Vagina (tissue), 2 donors: ENCODE measurements around the gene ELF4. TPM values are rescaled to one million over a fixed set of nuclear protein-coding genes. Genes with fewer than 3 reads are reported as not detected.

ENCODE experiments used
- DNase-seq, 2 donors: peaks; one replicate each; pipeline ENCODE4 v3.0.0-alpha.2; 2017; ENCODE audit errors: extremely low spot score in 2 of 2
- H3K27ac ChIP-seq: fragments of 200-600 bp; sonication (generic); one replicate; pipeline ENCODE4 v1.5.1; 2019
- H3K27me3 ChIP-seq: fragments of 200-600 bp; sonication (generic); one replicate; pipeline ENCODE4 v1.5.1; 2019
- H3K36me3 ChIP-seq, 2 donors: fragments of 200-600 bp; sonication (generic); one replicate each; pipeline ENCODE4 v1.5.1; 2017 to 2019
- H3K4me1 ChIP-seq: fragments of 200-600 bp; sonication (generic); one replicate; pipeline ENCODE4 v1.5.1; 2019
- H3K4me3 ChIP-seq, 2 donors: fragments of 200-600 bp; sonication (generic); 1 replicate in 1 of 2; 2 replicates in 1 of 2; pipeline ENCODE4 v1.5.1; 2016 to 2019
- H3K9me3 ChIP-seq: fragments of 200-600 bp; sonication (generic); one replicate; pipeline ENCODE4 v1.5.1; 2019
- CTCF ChIP-seq, 3 experiments: fragments of 450-650 bp in 2 of 3; fragments of 200-600 bp in 1 of 3; sonication (generic) in 1 of 3; IDR thresholded peaks; one replicate each; pipeline ENCODE4 v1.5.1; 2017 to 2019; ENCODE audit warnings: antibody characterized with exemption in 3 of 3, mild to moderate bottlenecking in 2 of 3, moderate library complexity in 2 of 3
- POLR2A ChIP-seq, 2 donors: fragments of 450-650 bp; IDR thresholded peaks; one replicate each; pipeline ENCODE4 v1.6.1; 2017; ENCODE audit warnings: antibody characterized with exemption in 2 of 2, mild to moderate bottlenecking in 2 of 2, moderate library complexity in 2 of 2
- POLR2AphosphoS5 ChIP-seq, 2 donors: sonication (generic); formaldehyde crosslinking; IDR thresholded peaks; one replicate each; pipeline ENCODE4 v1.9.0; 2017; ENCODE audit warnings: antibody characterized with exemption in 2 of 2, mild to moderate bottlenecking in 2 of 2, low read depth in 1 of 2; ENCODE audit not compliant: insufficient read depth in 1 of 2
- intact Hi-C: fragments of 100-400 bp; cut with DNase I; formaldehyde crosslinking; loops from one replicate; pipeline ENCODE4 v1.15.1; 2023
- total RNA-seq: library from RNA; depleted of rRNA; stranded (reverse); fragments of >200 nt; gene quantifications from one replicate; pipeline ENCODE4 v1.2.3, GENCODE V29; 2016

ELF4 gene
- total RNA-seq, 1 donor from 2014 or later = 14.7 TPM

- Histone ChIP-seq H3K4me3 (no peak overlapping the region), H3K36me3 (no peaks in the 10 kb centered on the region), H3K27ac (peak overlapping the region; percentile 76), H3K27me3 (no peaks in the 10 kb centered on the region), H3K9me3 (no peaks in the 10 kb centered on the region), H3K4me1 (peaks cover 47% of the 10 kb centered on the region)
- intact Hi-C loops = loop anchor here (5.0 kb wide), 1 partner anchor 109 kb away; no protein-coding TSS in a partner anchor
- TF ChIP-seq POLR2AphosphoS5 (IDR thresholded peaks at IDR 0.05; ENCODE audit: insufficient read depth in 1 of 2, low read depth in 1 of 2) = no peak
- no peak for TF ChIP-seq POLR2A (IDR thresholded peaks at IDR 0.05)
- no peak for TF ChIP-seq CTCF (IDR thresholded peaks at IDR 0.05)
- no peak for DNase-seq
Measured at GRCh38 chrX:130083107-130083490, 27.2 kb downstream of the ELF4 start.

GRCh38 chrX:130082244-130083106, 27.8 kb downstream of the ELF4 start:
- no peak for DNase-seq
- intact Hi-C loops = loop anchor here (5.0 kb wide), 1 partner anchor 110 kb away; no protein-coding TSS in a partner anchor
- Histone ChIP-seq H3K9me3 (no peaks in the 10 kb centered on the region), H3K27ac (peak overlapping the region; percentile 76), H3K36me3 (no peaks in the 10 kb centered on the region), H3K4me1 (peaks cover 46% of the 10 kb centered on the region), H3K4me3 (peak overlapping the region in 1 of 2 donors; percentile 16), H3K27me3 (no peaks in the 10 kb centered on the region)
- TF ChIP-seq CTCF (IDR thresholded peaks at IDR 0.05) (peak in 1 of 3 experiments; percentile 9), POLR2A (IDR thresholded peaks at IDR 0.05) (no peak)

- TF ChIP-seq POLR2AphosphoS5 (IDR thresholded peaks at IDR 0.05; ENCODE audit: insufficient read depth in 1 of 2, low read depth in 1 of 2) = no peak
- no peak for TF ChIP-seq CTCF (IDR thresholded peaks at IDR 0.05)
- no peak for TF ChIP-seq POLR2A (IDR thresholded peaks at IDR 0.05)
- peak overlapping the region; percentile 76 for H3K27ac ChIP-seq
- intact Hi-C loops = loop anchor here (5.0 kb wide), 1 partner anchor 111 kb away; no protein-coding TSS in a partner anchor
- DNase-seq = no peak
- no peaks in the 10 kb centered on the region for H3K27me3 ChIP-seq
- H3K4me3 ChIP-seq = no peak overlapping the region
- no peaks in the 10 kb centered on the region for H3K36me3 ChIP-seq
- no peaks in the 10 kb centered on the region for H3K9me3 ChIP-seq
- H3K4me1 ChIP-seq = peaks cover 40% of the 10 kb centered on the region
Measured at GRCh38 chrX:130081421-130082045, 28.8 kb downstream of the ELF4 start.

GRCh38 chrX:130080791-130081367, 29.4 kb downstream of the ELF4 start:
- intact Hi-C loops = loop anchor here (5.0 kb wide), 1 partner anchor 111 kb away; no protein-coding TSS in a partner anchor

More at GRCh38 chrX:130080791-130081367, 29.4 kb downstream of the ELF4 start:
- H3K27ac ChIP-seq = peak overlapping the region; percentile 76
- H3K4me3 ChIP-seq = no peak overlapping the region
- DNase-seq = no peak
- H3K4me1 ChIP-seq = peaks cover 35% of the 10 kb centered on the region
- no peak for TF ChIP-seq POLR2A (IDR thresholded peaks at IDR 0.05)
- TF ChIP-seq CTCF (IDR thresholded peaks at IDR 0.05) = no peak
- TF ChIP-seq POLR2AphosphoS5 (IDR thresholded peaks at IDR 0.05; ENCODE audit: insufficient read depth in 1 of 2, low read depth in 1 of 2) = no peak
- no peaks in the 10 kb centered on the region for H3K36me3 ChIP-seq
- no peaks in the 10 kb centered on the region for H3K27me3 ChIP-seq
- no peaks in the 10 kb centered on the region for H3K9me3 ChIP-seq
